ENCODE results near the gene PACSIN1. TPM values are rescaled to one million over a fixed set of nuclear protein-coding genes. Genes with fewer than 3 reads are reported as not detected.

PACSIN1 gene
- polyA plus RNA-seq, 1 donor (not counting 4 experiments of a cell fraction or from before 2014, with no cell fraction given), result not detected

DNA sequence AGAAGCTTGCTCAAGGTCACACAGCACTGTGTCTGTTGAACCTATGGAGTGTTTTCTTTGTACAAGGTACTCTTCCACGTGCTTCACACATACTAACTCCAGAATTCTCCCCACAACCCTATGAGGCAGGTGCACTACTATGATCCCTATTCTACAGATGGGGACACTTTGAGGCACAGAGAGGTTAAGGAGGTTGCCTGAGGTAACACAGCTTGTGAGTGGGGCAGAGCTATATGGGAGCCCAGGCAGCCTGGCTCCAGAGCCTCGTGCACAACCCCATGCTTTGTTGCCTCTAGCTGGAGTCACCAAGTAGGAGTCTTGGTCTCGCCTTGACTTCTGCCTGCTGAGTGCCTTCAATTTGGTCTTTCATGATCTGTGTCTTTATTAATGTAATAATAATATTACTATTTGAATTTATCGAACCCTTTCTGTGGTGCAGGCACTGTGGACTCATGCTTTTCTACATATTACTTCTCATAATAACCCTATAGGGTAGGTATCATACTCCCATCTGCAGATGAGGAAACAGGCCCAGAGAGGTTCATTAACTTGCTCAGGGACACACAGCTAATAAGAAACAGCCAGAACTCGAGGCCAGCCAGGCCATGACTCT, 103.6 kb downstream of the PACSIN1 start:
- Histone ChIP-seq H3K9me3 (ENCODE audit: control insufficient read depth, low read depth, low read length) (no peaks in the 10 kb centered on the region), H3K4me3 (ENCODE audit: control insufficient read depth in 2 of 3, extremely low read depth in 1 of 3, insufficient read depth in 2 of 3, low read depth in 1 of 3, low read length in 3 of 3) (no peak overlapping the region), H4K20me1 (ENCODE audit: control insufficient read depth, extremely low read depth, insufficient read depth, low read length) (no peaks in the 10 kb centered on the region), H3K4me2 (ENCODE audit: control insufficient read depth, extremely low read depth, insufficient read depth, low read depth, low read length) (no peak overlapping the region), H3K79me2 (ENCODE audit: control insufficient read depth, insufficient read depth, low read length) (no peaks in the 10 kb centered on the region), H3K9me1 (ENCODE audit: control insufficient read depth, extremely low read depth, insufficient read depth, low read length) (no peaks in the 10 kb centered on the region), H3K27ac (ENCODE audit: control insufficient read depth, insufficient read depth, low read length) (no peak overlapping the region), H3K4me1 (ENCODE audit: control insufficient read depth, extremely low read depth, insufficient read depth, low read length) (no peaks in the 10 kb centered on the region), H3K9ac (ENCODE audit: control insufficient read depth, extremely low read depth, insufficient read depth, low read length) (no peak overlapping the region), H3K36me3 (ENCODE audit: control insufficient read depth in 2 of 2, extremely low read depth in 1 of 2, insufficient read depth in 2 of 2, low read length in 2 of 2) (no peaks in the 10 kb centered on the region), H3K27me3 (ENCODE audit: control insufficient read depth, extremely low read depth, insufficient read depth, low read length) (peaks cover 15% of the 10 kb centered on the region), H2AFZ (ENCODE audit: control insufficient read depth, low read length) (no peak overlapping the region)
- no peak for TF ChIP-seq EZH2 (IDR thresholded peaks at IDR 0.05; ENCODE audit: low read length)
- TF ChIP-seq, protein P1, sequence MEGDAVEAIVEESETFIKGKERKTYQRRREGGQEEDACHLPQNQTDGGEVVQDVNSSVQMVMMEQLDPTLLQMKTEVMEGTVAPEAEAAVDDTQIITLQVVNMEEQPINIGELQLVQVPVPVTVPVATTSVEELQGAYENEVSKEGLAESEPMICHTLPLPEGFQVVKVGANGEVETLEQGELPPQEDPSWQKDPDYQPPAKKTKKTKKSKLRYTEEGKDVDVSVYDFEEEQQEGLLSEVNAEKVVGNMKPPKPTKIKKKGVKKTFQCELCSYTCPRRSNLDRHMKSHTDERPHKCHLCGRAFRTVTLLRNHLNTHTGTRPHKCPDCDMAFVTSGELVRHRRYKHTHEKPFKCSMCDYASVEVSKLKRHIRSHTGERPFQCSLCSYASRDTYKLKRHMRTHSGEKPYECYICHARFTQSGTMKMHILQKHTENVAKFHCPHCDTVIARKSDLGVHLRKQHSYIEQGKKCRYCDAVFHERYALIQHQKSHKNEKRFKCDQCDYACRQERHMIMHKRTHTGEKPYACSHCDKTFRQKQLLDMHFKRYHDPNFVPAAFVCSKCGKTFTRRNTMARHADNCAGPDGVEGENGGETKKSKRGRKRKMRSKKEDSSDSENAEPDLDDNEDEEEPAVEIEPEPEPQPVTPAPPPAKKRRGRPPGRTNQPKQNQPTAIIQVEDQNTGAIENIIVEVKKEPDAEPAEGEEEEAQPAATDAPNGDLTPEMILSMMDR (optimal IDR thresholded peaks at IDR 0.05 in 1 of 3, IDR thresholded peaks at IDR 0.05 in 1 of 3, conservative IDR thresholded peaks at IDR 0.05 in 1 of 3; ENCODE audit: extremely low read depth in 1 of 3, insufficient read depth in 2 of 3, low read length in 3 of 3), result no peak
- DNase-seq (ENCODE audit: low read depth, low spot score), result no peak
- no peak for FAIRE-seq
- dilution Hi-C loops (cut with MboI; ENCODE audit: extremely low pct_ligation_motif_present, low sequenced_read_pairs), result no loop called here

DNA sequence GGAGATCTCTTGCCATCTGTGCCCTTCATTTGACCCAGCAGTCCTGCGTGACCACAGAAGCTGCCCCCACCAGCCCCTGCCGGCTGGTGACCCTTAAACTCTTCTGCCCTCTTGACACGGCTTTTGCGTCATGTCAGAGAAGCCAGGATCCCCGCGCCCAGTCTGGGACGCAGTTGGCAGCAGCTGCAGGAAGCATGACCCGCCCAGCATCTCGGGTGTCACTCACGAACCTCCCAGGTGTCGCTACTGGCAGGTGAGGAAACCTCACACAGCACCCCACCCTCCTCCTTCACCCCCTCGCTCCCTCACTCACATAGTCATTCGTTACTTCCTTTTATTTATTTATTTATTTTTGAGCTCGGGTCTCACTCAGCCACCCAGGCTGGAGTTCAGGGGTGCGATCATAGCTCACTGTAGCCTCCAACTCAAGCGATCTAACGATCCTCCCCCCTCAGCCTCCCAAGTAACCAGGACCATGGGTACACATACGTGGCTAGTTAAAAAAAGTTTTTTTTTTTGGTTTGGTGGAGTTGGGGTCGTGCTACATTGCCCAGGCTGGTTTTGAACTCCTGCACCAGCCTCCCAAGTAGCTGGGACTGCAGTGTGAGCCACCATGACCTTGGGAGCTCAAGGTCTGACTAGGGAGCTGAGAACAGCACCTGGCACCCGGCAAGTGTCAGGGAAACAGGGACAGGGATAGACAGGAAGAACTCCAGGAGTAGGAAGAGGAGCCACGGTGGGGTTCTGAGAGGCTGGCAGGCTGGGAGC, 104.4 kb downstream of the PACSIN1 start:
- dilution Hi-C loops (cut with MboI; ENCODE audit: extremely low pct_ligation_motif_present, low sequenced_read_pairs), result no loop called here
- H3K27ac ChIP-seq (ENCODE audit: control insufficient read depth, insufficient read depth, low read length), result no peak overlapping the region
- no peak for DNase-seq (ENCODE audit: low read depth, low spot score)
- H3K4me2 ChIP-seq (ENCODE audit: control insufficient read depth, extremely low read depth, insufficient read depth, low read depth, low read length), result no peak overlapping the region
- H3K36me3 ChIP-seq (ENCODE audit: control insufficient read depth in 2 of 2, extremely low read depth in 1 of 2, insufficient read depth in 2 of 2, low read length in 2 of 2), result no peaks in the 10 kb centered on the region
- no peaks in the 10 kb centered on the region for H4K20me1 ChIP-seq (ENCODE audit: control insufficient read depth, extremely low read depth, insufficient read depth, low read length)
- no peak for FAIRE-seq
- H3K4me1 ChIP-seq (ENCODE audit: control insufficient read depth, extremely low read depth, insufficient read depth, low read length), result no peaks in the 10 kb centered on the region
- no peaks in the 10 kb centered on the region for H3K9me3 ChIP-seq (ENCODE audit: control insufficient read depth, low read depth, low read length)
- H3K79me2 ChIP-seq (ENCODE audit: control insufficient read depth, insufficient read depth, low read length), result no peaks in the 10 kb centered on the region
- TF ChIP-seq, protein P1 (optimal IDR thresholded peaks at IDR 0.05 in 1 of 3, IDR thresholded peaks at IDR 0.05 in 1 of 3, conservative IDR thresholded peaks at IDR 0.05 in 1 of 3; ENCODE audit: extremely low read depth in 1 of 3, insufficient read depth in 2 of 3, low read length in 3 of 3), result no peak
- TF ChIP-seq EZH2 (IDR thresholded peaks at IDR 0.05; ENCODE audit: low read length), result no peak
- no peak overlapping the region for H3K4me3 ChIP-seq (ENCODE audit: control insufficient read depth in 2 of 3, extremely low read depth in 1 of 3, insufficient read depth in 2 of 3, low read depth in 1 of 3, low read length in 3 of 3)
- H3K9ac ChIP-seq (ENCODE audit: control insufficient read depth, extremely low read depth, insufficient read depth, low read length), result no peak overlapping the region
- H3K27me3 ChIP-seq (ENCODE audit: control insufficient read depth, extremely low read depth, insufficient read depth, low read length), result peaks cover 7% of the 10 kb centered on the region
- no peaks in the 10 kb centered on the region for H3K9me1 ChIP-seq (ENCODE audit: control insufficient read depth, extremely low read depth, insufficient read depth, low read length)
- H2AFZ ChIP-seq (ENCODE audit: control insufficient read depth, low read length), result no peak overlapping the region

All from keratinocyte (primary cell).